Esophagus muscularis mucosa (tissue), 4 donors: ENCODE measurements around the gene KLHL13. TPM values are rescaled to one million over a fixed set of nuclear protein-coding genes. Genes with fewer than 3 reads are reported as not detected.

ENCODE experiments used
- DNase-seq: peaks from one replicate; pipeline ENCODE4 v3.0.0-alpha.2; 2017; ENCODE audit errors: extremely low spot score
- H3K27ac ChIP-seq, 4 donors: fragments of 200-600 bp; sonication (generic); replicated peaks in 1 of 4; 1 replicate in 3 of 4; 2 replicates in 1 of 4; pipeline ENCODE4 v1.5.1; 2016 to 2019; ENCODE audit warnings: mild to moderate bottlenecking in 1 of 4
- H3K27me3 ChIP-seq, 4 donors: fragments of 200-600 bp; sonication (generic); one replicate each; pipeline versions ENCODE4 v1.5.1 to v1.6.0; 2016 to 2019
- H3K36me3 ChIP-seq, 4 donors: fragments of 200-600 bp; sonication (generic); one replicate each; pipeline ENCODE4 v1.5.1; 2016 to 2019
- H3K4me1 ChIP-seq, 4 donors: fragments of 200-600 bp; sonication (generic); one replicate each; pipeline ENCODE4 v1.5.1; 2016 to 2019
- H3K4me3 ChIP-seq, 4 donors: fragments of 200-600 bp; sonication (generic); 1 replicate in 2 of 4; 2 replicates in 2 of 4; pipeline ENCODE4 v1.5.1; 2016 to 2019; ENCODE audit warnings: mild to moderate bottlenecking in 4 of 4, moderate library complexity in 1 of 4
- H3K9me3 ChIP-seq, 4 donors: fragments of 200-600 bp; sonication (generic); 1 replicate in 3 of 4; 2 replicates in 1 of 4; pipeline ENCODE4 v1.5.1; 2016 to 2019
- CTCF ChIP-seq, 3 experiments: fragments of 200-600 bp in 2 of 3; fragments of 450-650 bp in 1 of 3; sonication (generic) in 2 of 3; IDR thresholded peaks; one replicate each; pipeline ENCODE4 v1.5.1; 2017 to 2019; ENCODE audit warnings: antibody characterized with exemption in 3 of 3, mild to moderate bottlenecking in 2 of 3, moderate library complexity in 1 of 3
- EP300 ChIP-seq: sonication (generic); formaldehyde crosslinking; IDR thresholded peaks from one replicate; pipeline ENCODE4 v1.6.1; 2017; ENCODE audit warnings: antibody characterized with exemption
- POLR2A ChIP-seq: fragments of 450-650 bp; IDR thresholded peaks from one replicate; pipeline ENCODE4 v1.6.1; 2017; ENCODE audit warnings: antibody characterized with exemption, moderate library complexity, mild to moderate bottlenecking, low read depth
- POLR2AphosphoS5 ChIP-seq, 2 donors: sonication (generic); formaldehyde crosslinking; IDR thresholded peaks; one replicate each; pipeline ENCODE4 v1.6.1; 2017; ENCODE audit warnings: antibody characterized with exemption in 2 of 2
- WGBS: methylation state at CpG from one replicate; pipeline ENCODE4 v1.1.5; 2018; 5-methylcytosine and 5-hydroxymethylcytosine counted together
- intact Hi-C: fragments of 100-400 bp; cut with DNase I; formaldehyde crosslinking; loops from one replicate; pipeline ENCODE4 v1.15.1; 2023
- total RNA-seq, 4 donors: library from RNA; depleted of rRNA; stranded (reverse); fragments of >200 nt; gene quantifications; one replicate each; pipeline versions ENCODE4 v1.1.0 to v1.2.1, GENCODE V29; 2016

Gene KLHL13
- total RNA-seq, 4 donors from 2014 or later = 12.3 to 18.0 (median 15.7) TPM

- H3K9me3 ChIP-seq = no peaks in the 10 kb centered on the region
- no peaks in the 10 kb centered on the region for H3K27me3 ChIP-seq
- intact Hi-C loops = no loop called here
- no peak for DNase-seq
- peaks cover 0 to 45% (median 12%) of the 10 kb centered on the region in 4 donors for H3K4me1 ChIP-seq
- TF ChIP-seq POLR2AphosphoS5 (IDR thresholded peaks at IDR 0.05) (no peak), POLR2A (no peak), EP300 (no peak), CTCF (IDR thresholded peaks at IDR 0.05) (no peak)
- no peak overlapping the region for H3K4me3 ChIP-seq
- 68% methylated on average over 4 of the region's 4 CpGs for WGBS
- H3K36me3 ChIP-seq = no peaks in the 10 kb centered on the region
- H3K27ac ChIP-seq = no peak overlapping the region
These were observed 133.8 kb downstream of the KLHL13 start for GRCh38 chrX:117982694-117983392.

GRCh38 chrX:117978402-117978801 lies 138.2 kb downstream of the KLHL13 start:
- no peak for TF ChIP-seq POLR2A
- TF ChIP-seq EP300 = no peak
- TF ChIP-seq POLR2AphosphoS5 (IDR thresholded peaks at IDR 0.05) = no peak
- no peak for TF ChIP-seq CTCF (IDR thresholded peaks at IDR 0.05)
- no peaks in the 10 kb centered on the region for H3K27me3 ChIP-seq
- no peaks in the 10 kb centered on the region for H3K9me3 ChIP-seq
- H3K36me3 ChIP-seq = no peaks in the 10 kb centered on the region
- intact Hi-C loops = no loop called here
- 90% methylated on average over 1 of the region's 1 CpG for WGBS
- H3K4me1 ChIP-seq = peaks cover 0 to 45% (median 18%) of the 10 kb centered on the region in 4 donors
- H3K4me3 ChIP-seq = no peak overlapping the region
- no peak for DNase-seq
- no peak overlapping the region for H3K27ac ChIP-seq

- peaks cover 0 to 39% (median 20%) of the 10 kb centered on the region in 4 donors for H3K4me1 ChIP-seq
These were observed 139.1 kb downstream of the KLHL13 start for GRCh38 chrX:117977526-117977925.

GRCh38 chrX:117973110-117973807 lies 143.4 kb downstream of the KLHL13 start:
- no peaks in the 10 kb centered on the region for H3K36me3 ChIP-seq
- TF ChIP-seq POLR2A = no peak
- TF ChIP-seq CTCF (IDR thresholded peaks at IDR 0.05) = no peak
- no peak for TF ChIP-seq POLR2AphosphoS5 (IDR thresholded peaks at IDR 0.05)
- intact Hi-C loops = no loop called here
- peak overlapping the region in 1 of 4 donors; percentile 13 for H3K27ac ChIP-seq
- peaks cover 0 to 43% (median 17%) of the 10 kb centered on the region in 4 donors for H3K4me1 ChIP-seq
- H3K27me3 ChIP-seq = no peaks in the 10 kb centered on the region
- DNase-seq = no peak
- H3K4me3 ChIP-seq = peak overlapping the region; percentile 28 to 39 (median 37)
- 15% methylated on average over 4 of the region's 4 CpGs for WGBS
- no peaks in the 10 kb centered on the region for H3K9me3 ChIP-seq

More at GRCh38 chrX:117977526-117977925, 139.1 kb downstream of the KLHL13 start:
- intact Hi-C loops = no loop called here
- no peak for TF ChIP-seq CTCF (IDR thresholded peaks at IDR 0.05)
- no peak for TF ChIP-seq POLR2A
- TF ChIP-seq POLR2AphosphoS5 (IDR thresholded peaks at IDR 0.05) = no peak
- no peaks in the 10 kb centered on the region for H3K27me3 ChIP-seq
- H3K9me3 ChIP-seq = no peaks in the 10 kb centered on the region
- WGBS = 31% methylated on average over 1 of the region's 1 CpG
- no peak overlapping the region for H3K4me3 ChIP-seq
- no peak overlapping the region for H3K27ac ChIP-seq
- H3K36me3 ChIP-seq = no peaks in the 10 kb centered on the region
- DNase-seq = no peak
